ENCODE results near the gene EPHA2.

DNA sequence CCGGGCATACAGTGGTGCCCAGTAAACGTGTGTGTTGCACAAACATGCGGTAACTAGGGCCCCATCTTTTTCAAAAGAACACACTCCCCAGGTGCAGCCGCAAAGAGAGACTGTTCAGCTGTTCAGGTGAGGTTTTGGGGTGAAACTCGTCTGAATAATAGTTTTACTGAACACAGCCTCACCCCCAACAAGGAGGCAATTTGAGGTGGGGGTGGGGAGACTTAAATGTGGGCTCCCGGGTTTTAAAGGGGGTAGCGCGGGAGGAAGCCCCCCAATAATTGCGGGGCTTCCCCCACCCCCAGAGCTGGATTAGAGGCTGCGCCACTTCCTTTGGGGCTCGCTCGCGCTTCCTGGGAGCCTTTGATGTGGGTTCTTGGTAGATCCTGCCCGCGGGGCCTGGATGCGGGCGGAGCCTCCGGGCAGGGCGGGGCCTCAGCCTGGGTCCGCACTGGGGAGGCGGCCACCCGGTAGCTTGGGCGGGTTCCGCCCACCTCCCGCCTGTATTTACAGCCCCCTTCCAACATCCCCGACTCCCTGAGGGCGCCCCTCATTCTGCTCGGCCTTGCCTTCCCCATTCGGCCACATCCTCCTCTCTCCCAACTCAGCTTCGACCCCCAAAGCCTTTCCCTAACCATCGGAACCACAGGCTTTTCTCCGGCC lies 6.4 kb upstream of the EPHA2 start:
- TF ChIP-seq POLR2A (IDR thresholded peaks at IDR 0.05) = no peak
- TF ChIP-seq, protein P1, sequence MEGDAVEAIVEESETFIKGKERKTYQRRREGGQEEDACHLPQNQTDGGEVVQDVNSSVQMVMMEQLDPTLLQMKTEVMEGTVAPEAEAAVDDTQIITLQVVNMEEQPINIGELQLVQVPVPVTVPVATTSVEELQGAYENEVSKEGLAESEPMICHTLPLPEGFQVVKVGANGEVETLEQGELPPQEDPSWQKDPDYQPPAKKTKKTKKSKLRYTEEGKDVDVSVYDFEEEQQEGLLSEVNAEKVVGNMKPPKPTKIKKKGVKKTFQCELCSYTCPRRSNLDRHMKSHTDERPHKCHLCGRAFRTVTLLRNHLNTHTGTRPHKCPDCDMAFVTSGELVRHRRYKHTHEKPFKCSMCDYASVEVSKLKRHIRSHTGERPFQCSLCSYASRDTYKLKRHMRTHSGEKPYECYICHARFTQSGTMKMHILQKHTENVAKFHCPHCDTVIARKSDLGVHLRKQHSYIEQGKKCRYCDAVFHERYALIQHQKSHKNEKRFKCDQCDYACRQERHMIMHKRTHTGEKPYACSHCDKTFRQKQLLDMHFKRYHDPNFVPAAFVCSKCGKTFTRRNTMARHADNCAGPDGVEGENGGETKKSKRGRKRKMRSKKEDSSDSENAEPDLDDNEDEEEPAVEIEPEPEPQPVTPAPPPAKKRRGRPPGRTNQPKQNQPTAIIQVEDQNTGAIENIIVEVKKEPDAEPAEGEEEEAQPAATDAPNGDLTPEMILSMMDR (IDR thresholded peaks at IDR 0.05) = no peak

All from adrenal gland (tissue), 5 donors.